Right hindlimb (tissue), 1 donor: Measurements from ENCODE around the gene IL36G.

Experiments
- DNase-seq: peaks from one replicate; pipeline ENCODE4 v3.0.0-alpha.2; 2018

IL36G gene

DNA sequence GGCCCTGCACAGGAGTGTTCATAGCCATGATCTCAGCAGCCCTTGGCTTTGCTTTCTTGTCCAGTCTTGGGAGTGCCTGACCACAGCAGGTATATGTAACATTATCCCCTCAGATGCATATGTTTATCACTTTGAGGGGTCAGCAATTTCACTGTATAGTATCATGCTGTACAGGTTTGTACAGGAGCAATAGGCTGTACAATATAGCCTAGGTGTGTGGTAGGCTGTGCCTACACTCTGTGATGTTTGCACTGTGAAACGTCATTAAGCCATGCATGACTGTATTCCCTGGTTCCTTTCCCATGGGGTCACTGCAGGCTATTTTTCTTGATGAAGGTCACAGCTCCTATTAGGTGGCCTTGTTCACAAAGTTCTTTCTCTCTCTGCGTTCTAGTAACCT is 4.7 kb upstream of the IL36G start:
- DNase-seq: no peak

DNA sequence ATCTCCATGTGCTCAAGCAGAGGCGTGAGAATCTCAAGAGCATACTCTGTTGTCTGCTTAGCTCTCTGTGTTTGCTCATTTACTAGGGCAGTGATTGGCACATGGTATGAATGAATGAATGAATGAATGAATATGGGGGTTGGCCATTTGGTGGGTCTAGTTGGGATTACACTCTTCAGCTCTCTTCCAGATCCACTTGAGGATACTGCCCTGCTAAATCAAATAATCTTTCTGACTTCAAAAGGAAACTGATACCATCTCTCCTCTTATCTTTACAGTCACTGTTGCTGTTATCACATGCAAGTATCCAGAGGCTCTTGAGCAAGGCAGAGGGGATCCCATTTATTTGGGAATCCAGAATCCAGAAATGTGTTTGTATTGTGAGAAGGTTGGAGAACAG is 1.9 kb downstream of the IL36G start:
- no peak for DNase-seq

DNA sequence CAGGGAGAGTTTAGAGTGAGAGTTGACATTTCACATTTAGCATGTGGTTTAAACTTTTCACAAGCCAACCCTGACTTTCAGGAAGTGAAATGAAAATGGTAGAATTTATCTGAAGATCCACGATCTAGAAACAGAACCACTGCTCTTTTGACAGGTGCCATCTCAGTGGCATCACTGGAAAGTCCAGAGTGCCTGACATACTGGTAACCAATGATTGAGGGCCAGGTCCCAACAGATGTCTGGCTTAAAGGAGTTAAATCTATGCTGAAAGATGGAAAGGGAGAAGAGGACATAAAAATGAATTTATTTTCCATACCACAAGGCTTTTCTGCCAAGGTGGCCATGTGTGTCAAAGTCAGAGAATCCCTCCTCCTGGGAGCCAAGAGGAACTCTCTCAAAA is 2.7 kb downstream of the IL36G start:
- DNase-seq: no peak

DNA sequence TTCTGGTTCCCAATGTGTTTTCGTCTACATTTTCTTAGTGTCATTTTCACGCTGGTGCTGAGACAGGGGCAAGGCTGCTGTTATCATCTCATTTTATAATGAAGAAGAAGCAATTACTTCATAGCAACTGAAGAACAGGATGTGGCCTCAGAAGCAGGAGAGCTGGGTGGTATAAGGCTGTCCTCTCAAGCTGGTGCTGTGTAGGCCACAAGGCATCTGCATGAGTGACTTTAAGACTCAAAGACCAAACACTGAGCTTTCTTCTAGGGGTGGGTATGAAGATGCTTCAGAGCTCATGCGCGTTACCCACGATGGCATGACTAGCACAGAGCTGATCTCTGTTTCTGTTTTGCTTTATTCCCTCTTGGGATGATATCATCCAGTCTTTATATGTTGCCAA is 7.3 kb downstream of the IL36G start:
- DNase-seq: no peak

DNA sequence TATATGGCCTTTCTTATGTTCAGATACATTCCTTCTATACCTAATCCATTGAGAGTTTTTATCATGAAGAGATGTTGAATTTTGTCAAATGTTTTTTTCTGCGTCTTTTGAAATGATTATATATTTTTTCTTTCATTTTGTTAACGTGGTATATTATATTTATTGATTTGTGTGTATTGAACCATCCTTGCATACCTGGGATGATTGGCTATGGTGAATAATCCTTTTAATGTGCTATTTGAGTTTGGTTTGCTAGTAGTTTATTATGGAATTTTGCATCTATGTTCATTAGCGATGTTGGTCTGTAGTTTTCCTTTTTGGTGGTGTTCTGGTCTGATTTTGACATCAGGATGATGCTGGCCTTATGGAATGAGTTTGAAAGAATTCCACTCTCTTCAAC is 11.8 kb downstream of the IL36G start:
- DNase-seq: no peak

DNA sequence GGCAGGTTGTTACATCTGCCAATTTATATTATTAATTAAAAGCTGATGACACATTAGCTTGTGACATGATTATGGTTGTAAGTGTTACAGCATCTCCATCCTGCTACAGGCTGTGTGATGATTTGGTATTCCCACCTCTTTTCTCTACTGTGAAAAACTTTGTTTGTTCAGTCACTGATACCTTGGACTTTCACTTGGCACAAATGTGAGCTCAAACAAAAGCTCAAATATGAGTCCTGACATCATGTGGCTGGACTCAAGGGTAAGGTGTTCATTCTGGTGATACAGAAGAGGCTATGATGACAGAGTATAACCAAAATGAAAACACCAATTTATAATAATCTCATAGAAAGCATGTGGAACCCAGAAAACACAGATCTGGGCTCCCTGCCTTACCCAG is 16.0 kb downstream of the IL36G start:
- no peak for DNase-seq

DNA sequence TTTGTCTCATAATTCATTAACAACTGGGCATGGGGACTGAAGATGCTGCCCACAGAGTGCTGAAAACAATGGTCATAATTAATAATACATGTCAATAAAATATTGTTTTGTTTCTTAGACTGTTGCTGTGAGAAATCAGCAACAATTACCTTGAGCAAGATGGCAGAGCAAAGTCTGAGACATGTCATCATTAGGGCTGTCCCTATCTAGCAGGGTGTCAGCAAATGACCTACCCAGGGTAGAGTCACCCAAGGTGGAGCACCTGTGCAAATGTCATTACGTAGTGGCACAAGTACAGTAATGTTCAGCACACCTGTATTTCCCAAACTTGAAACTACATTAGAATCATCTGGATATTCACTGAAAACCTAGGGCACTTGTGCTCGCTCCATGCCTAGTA is 16.8 kb downstream of the IL36G start:
- no peak for DNase-seq

DNA sequence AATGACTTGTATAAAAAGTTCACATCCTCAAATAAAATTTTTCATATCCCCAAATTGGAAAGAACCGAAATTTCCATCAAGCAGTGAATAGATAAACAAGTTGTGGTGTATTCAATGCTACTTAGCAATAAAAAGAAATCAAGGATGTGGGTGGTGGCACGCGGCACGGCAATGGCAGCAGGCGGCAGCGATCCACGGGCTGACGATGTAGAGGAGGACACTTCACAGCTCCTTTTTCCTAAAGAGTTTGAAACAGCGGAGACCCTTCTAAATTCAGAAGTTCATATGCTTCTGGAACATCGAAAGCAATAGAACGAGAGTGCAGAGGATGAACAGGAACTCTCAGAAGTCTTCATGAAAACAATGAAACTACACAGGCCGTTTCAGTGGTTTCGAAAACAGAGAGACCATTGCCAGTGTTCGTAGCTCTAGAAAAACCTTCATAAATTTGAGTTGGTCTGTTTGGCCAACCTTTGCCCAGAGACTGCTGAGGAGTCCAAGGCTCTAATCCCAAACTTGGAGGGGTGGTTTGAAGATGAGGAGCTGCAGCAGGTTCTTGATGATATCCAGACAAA is 17.6 kb downstream of the IL36G start:
- no peak for DNase-seq

DNA sequence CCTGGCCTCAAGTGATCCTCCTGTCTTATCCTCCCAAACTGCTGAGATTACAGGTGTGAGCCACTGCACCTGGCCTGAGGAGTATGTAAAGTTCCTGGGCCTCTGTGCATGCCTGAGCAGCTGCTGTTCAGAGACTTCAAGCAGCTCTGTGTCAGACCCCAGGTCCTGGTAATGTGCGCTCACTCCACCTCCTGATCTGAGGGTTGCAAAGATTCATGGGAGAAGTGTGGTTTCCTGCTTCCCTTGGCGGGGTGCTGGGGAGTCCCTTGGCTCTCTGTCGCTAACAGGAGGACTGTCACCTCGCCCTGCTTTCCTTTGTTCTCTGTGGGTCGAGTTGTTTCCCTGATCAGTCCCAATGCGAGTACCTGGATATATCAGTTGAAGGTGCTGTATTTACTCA is 18.8 kb downstream of the IL36G start:
- no peak for DNase-seq

DNA sequence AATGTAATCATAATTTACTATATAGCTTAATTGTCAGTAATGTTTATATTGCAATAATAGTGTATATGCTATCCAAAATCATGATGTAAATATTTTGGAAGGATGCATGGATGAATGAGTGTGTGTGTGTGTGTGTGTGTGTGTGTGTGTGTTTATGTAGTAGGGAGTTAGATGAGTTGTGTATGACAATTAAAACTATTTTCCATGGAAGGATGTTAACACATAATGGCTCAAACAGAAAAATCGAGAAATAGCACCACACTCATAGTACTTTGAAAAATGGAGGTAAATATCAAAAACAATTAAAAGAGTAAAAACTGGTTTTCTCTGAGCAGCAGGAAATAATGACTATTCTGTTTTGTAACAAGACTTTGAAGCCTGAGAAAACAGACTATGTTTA is 19.3 kb downstream of the IL36G start:
- DNase-seq: no peak

DNA sequence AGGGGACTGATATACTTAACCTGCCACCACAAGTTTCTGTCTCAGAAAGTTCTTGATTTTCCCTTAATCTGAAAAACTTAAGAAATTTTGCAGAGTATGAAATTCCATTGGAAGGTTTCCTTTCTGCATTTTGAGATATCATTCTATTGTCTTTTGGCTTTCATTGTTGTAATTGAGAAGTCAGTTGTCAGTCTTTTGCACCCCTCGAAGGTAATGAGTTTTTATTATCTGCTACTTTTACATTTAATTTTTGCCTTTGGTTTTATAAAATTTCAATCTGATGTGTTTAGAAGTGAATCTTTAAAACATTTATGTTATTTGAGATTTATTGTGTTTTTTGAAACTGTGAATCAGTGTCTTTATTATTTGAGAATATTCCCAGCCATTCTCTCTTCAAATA is 22.6 kb downstream of the IL36G start:
- no peak for DNase-seq

DNA sequence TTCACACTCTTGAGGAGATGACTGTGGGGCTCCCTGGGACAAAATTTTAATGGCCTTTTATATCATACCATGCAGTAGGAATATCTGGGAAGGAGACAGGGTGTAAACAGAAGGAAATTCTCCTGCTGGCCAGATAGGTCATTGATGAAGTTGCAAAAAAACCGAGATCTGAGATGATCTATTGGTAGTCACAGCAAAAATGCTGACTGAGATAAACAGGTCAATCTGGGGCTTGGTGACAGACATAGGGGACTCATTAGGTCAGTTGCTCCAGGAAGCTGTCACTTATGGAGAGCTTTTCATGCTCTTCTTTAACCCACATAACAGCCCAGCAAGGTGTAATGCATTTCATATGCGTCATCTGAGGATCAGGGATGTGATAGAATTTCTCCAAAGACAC is 24.9 kb downstream of the IL36G start:
- no peak for DNase-seq

DNA sequence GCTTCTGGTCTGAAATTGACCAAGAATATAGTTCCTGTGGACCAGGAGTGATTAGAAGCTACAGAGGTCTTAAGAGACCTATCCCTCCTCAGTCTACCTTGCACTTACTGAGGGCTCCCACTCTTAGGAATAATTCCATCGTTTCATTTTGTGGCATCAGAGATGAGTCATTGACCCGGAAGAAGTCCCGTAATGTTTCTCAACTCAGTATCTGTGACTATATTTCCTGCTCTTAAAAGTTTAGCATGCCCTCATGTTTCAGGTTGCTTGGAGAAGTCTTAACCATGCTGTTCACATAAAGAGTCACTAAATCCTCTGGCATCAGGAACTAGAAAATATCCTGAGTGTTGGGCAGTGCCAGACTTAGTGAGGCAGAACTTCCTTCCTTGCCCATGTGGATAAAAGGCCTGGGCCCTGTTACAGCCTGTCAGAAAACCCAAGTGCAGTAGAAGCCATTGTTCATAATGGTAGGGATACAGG is 27.3 kb downstream of the IL36G start, which contains the start of gene IL36A:
TSS of gene IL36A (plus strand) at position 430 of the 480 bp plus-strand sequence. CDS start 413 bp downstream, outside the sequence.
- DNase-seq: no peak

DNA sequence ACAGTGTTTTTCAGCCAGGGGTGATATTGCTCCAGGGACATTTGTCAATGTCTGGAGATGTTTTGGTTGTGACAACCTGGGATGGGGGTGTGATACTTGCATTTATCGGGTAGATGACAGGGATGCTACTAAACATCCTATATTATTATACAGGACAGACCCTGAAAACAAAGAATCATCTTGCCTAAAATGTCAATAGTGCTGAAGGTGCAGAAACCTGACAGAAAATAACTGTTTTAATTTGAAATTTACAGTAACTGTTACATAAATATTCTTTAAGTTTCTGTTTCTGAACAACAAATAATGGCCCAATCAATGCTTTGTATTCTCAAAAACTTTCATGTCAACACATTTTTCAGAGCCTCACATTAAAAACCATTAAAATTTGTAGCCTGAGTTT is 29.4 kb downstream of the IL36G start:
- DNase-seq: no peak

DNA sequence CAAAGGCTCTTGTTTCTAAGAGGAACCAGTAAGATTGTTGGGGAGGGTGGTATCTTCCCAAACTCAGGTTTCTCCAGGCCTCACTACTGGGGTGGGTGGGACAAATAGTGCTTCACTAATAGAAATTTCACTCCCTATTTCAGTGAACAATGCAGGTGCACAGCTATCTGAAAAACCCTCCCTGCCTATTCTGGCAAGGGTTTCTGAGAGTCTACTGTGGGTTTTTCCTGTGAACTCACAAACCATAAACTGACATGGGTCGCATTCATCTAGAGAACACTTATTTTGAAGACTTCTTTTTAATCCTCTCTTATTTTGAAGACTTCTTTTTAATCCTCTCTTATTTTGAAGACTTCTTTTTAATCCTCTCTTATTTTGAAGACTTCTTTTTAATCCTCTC is 31.8 kb downstream of the IL36G start:
- no peak for DNase-seq

DNA sequence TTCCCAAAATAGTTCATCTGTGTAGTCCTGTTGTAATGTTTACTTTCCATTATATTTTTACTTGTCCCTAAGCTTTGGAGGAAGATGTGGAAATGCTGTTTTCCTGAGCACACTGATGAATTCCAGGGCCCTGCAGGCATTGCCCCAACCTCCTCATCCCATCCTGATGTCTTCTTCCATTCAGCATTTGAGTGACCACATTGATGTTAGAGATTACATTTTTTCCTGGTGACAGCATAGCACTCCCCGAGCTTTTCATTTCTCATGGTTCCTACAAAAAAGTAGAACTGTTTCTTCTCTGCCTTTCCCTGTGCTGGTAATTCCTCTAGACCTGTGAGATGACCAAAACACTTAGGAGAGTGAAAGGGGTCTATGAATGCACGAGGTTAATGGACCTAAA is 32.3 kb downstream of the IL36G start:
- no peak for DNase-seq

DNA sequence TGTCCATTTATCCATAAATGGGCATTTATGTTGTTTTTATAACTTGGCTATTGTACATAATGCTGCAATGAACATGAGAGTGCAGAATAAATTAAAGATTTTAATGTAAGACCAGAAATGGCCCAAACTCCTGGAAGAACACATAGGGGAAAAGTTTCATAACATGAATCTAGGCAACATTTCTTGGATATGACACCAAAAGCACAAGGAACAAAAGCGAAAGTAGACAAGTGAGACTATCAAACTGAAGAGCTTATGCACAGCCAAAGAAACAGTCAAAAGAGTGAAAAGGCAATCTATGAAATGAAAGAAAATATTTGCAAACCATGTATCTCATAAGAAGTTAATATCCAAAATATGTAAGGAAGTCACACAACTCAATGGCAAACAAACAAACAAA is 33.3 kb downstream of the IL36G start:
- DNase-seq: no peak

DNA sequence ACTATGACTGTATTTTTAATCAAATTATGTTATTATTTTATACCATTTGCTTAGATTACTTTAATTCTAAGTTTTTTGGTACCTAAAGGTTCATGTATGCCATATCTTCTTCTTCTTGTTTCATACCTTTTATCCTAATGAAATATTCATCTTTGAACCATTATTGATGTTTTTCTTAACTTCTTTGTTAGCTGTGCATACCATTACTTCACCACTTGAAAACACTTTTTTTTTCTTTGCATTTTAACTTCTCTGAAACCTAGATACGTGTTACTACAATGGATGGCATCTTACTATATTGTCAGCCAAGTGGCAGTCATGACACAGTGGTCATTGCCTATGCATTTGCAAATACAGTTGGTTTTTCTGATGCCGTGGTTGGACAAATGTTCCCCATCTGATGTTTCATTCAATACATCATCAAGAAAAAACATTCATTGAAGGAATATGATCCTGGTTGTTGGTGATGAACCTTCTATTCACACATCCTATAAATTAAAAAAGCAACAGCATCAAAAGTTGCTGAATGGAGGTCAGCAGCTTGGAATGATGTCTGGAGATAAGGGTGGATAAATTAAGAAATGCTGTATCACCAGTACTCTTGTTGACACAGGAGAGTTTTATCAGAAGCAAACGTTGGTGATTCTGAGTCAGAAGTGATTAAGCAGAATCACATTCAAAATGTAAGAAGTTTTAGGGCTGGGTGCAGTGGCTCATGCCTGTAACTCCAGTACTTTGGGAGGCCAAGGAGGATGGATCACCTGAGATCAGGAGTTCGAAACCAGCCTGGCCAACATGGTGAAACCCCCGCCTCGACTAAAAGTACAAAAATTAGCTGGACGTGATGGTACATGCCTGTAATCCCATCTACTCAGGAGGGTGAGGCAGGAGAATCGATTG is 34.9 kb downstream of the IL36G start:
- no peak for DNase-seq

DNA sequence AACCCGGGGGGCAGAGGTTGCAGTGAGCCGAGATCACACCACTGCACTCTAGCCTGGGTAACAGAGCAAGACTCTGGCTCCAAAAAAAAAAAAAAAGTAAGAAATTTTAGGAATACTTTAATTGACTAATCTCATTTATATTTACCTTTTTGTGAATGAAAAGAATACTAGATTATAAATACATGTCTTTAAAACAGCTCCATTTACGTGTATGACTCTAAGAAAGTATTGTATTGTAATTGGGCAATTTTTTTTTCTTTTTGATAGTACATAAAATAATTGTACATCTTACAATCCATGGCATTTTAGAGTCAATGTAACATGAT is 35.5 kb downstream of the IL36G start:
- DNase-seq: no peak

DNA sequence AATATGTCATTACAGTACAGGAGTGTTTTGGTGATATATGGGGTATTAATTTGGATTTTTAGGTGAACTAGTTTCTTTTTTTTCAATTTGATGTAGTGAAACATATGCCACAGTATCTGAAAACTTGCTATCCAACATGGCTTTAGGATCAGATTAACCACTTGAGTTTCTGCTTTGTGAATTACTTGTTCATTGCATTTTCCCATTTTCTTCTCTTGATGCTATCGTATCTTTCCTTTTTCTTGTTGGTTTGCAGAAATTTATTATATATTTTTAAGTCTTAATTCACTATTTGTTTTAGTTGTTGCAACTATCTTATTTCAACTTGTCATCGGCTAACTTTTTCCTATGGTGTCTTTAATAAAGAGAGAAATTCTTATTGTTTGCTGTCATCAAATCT is 36.3 kb downstream of the IL36G start:
- DNase-seq: no peak

DNA sequence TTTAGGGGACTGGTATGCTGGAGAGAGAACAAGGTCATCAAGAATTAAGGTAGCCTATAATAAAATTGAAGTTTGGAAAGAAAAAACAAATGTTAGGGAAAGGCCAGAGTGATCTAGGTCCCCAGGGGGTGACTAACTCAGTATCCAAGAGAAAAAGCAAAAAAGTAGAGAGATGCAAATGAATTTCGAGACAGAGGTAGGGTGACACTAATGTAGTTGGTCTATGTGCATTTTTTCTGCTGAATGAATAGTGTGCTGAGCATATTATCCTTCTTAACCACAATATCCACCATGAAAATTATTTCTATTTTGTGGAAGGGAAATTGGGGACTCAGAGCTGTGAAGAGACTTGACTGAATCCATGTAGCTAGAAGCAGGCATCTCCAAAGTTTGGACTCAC is 37.2 kb downstream of the IL36G start:
- no peak for DNase-seq

DNA sequence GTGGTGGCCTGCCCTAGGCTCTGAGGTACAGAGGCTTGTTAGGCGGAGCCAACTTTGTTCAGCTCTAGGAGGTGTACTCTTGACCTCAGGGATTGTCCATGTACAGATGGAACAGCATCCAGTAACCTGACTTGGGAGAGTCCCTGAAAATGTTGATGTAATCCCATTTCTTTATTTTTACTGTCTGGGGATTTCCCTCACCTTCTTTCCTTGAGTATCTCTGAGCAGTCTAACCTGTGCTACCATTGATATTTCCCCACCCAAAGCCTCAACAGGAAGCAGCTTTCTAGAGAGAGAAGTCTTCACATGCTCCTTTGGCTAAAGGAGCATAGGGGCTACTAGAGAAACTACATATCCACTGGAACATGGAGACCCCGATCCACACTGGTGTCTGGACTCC is 37.8 kb downstream of the IL36G start:
- DNase-seq: no peak

DNA sequence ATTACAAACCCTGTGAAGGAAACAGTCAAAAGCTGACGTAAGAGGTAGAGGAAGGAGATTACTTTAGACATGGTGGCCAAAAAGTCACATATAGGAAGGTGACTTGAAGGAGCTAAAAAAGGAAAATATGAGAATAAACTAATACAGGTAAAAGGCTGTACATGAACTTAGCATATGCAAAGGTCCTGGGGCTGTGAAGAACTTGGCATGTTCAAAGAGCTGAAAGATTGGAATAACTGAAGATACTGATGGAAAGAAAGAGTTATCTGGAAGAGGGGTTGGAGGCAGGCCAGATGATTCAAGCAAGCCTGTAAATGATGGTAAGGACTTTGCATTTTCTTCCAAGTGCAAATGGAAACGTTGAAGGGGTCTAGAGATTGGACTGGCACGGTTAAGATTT is 40.7 kb downstream of the IL36G start:
- DNase-seq: no peak

DNA sequence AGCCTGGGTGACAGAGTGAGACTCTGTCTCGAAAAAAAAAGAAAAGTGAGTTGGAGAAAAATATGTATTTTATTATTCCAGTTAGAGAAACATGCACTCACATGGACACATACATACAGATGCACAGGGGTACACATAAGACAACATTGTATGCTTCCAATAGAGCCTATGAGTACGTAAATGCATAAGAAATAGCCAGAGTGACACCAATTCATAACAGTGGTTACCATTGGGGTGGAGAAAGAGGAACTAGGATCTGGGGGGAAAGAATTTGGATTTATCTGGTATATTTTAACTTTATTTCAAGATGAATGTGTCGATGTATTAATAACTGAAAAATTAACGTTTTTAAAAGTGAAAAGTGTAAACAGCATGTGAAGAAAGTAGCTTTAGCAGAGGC is 43.5 kb downstream of the IL36G start:
- no peak for DNase-seq

DNA sequence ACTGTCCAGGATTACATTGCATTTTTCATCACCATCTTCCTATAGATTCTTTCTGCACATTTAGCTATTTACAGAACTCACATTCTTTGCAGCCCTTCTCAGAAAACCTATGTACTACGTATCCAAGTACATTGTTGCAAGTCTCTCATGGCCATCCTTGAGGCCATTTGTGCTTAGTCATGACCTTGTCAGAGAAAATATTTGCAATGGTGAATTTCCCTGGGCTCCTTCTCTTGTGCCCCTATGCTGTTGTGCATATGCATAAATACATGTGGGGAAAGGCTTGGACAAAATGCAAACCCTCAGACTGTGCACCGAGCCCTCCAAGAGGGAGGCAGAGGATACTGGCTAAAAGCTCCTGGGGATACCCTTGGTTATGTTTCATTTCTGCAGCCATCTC is 47.0 kb downstream of the IL36G start:
- no peak for DNase-seq
